GM12878 (cell line): ENCODE data around the gene SVIL. TPM values are rescaled to one million over a fixed set of nuclear protein-coding genes. Genes with fewer than 3 reads are reported as not detected.

ENCODE experiments used
- ATAC-seq: fragments of 200-7000 bp; cut with Tn5 transposase; 3 replicates; pipeline ENCODE4 v1.9.1; 2020; ENCODE audit warnings: mild to moderate bottlenecking, moderate library complexity
- BruUV-seq: library from RNA; stranded (reverse); fragments of 400-500 nt; replicated peaks from 2 replicates; lab custom pipeline; 2021; lab: Mats Ljungman, UMichigan
- CTCF ChIA-PET: fragments of 300-600 bp; sonication (Branson Sonifier 250); formaldehyde crosslinking; extraction: SDS; loops from one replicate; lab custom pipeline; 2021; ENCODE audit warnings: inconsistent platforms; lab: Yijun Ruan, JAX
- POLR2A ChIA-PET: fragments of 350-600 bp; formaldehyde crosslinking; extraction: SDS; loops from one replicate; lab custom pipeline; 2021; ENCODE audit warnings: inconsistent platforms; lab: Charles Lee
- RAD21 ChIA-PET: fragments of 300-600 bp; sonication (Branson Sonifier 250); formaldehyde crosslinking; loops from one replicate; lab custom pipeline; 2023; ENCODE audit warnings: antibody characterized with exemption; ENCODE audit not compliant: unreplicated experiment; lab: Charles Lee
- SMC1A ChIA-PET: fragments of 300-600 bp; sonication (Branson Sonifier 250); formaldehyde crosslinking; loops from one replicate; lab custom pipeline; 2023; ENCODE audit not compliant: unreplicated experiment, uncharacterized antibody; lab: Charles Lee
- DNase-seq: peaks from one replicate; pipeline ENCODE4 v3.0.0-alpha.2; 2011; ENCODE audit warnings: low read depth, low spot score
- FAIRE-seq: peaks from 3 replicates; lab custom pipeline; 2011; peaks lifted over from hg19 to GRCh38; lab: Jason Lieb, UNC
- H2AFZ ChIP-seq: 2 replicates; pipeline ENCODE4 v1.6.0; 2011; ENCODE audit warnings: low read depth, low read length, control low read depth; ENCODE audit not compliant: control insufficient read depth
- H3K27ac ChIP-seq: 2 replicates; pipeline ENCODE4 v1.5.1; 2011; ENCODE audit warnings: control low read depth; ENCODE audit not compliant: control insufficient read depth, insufficient read depth
- H3K27me3 ChIP-seq, 2 experiments: replicated peaks in 1 of 2; 2 replicates each; pipeline versions ENCODE4 v1.6.0 to v1.6.1; 2011; ENCODE audit warnings: low read length in 1 of 2; ENCODE audit not compliant: control insufficient read depth in 2 of 2, insufficient read depth in 2 of 2
- H3K36me3 ChIP-seq, 2 experiments: 2 replicates each; pipeline ENCODE4 v1.5.1; 2011; ENCODE audit warnings: low read length in 1 of 2; ENCODE audit not compliant: control insufficient read depth in 2 of 2, insufficient read depth in 2 of 2
- H3K4me1 ChIP-seq: 2 replicates; pipeline ENCODE4 v1.6.1; 2011; ENCODE audit warnings: mild to moderate bottlenecking, low read length, moderate library complexity, mixed read lengths; ENCODE audit not compliant: control insufficient read depth, insufficient read depth
- H3K4me2 ChIP-seq: 2 replicates; pipeline ENCODE4 v1.6.0; 2011; ENCODE audit warnings: control low read depth; ENCODE audit not compliant: control insufficient read depth, insufficient read depth
- H3K4me3 ChIP-seq: fragments of 200-600 bp; sonication (generic); 2 replicates; pipeline ENCODE4 v1.5.1; 2016
- H3K79me2 ChIP-seq: 2 replicates; pipeline ENCODE4 v1.6.0; 2011; ENCODE audit warnings: low read length; ENCODE audit not compliant: control insufficient read depth, insufficient read depth
- H3K9ac ChIP-seq: 2 replicates; pipeline ENCODE4 v1.8.0; 2011; ENCODE audit warnings: low read length, control low read depth, mixed read lengths; ENCODE audit not compliant: control insufficient read depth, insufficient read depth
- H3K9me3 ChIP-seq: replicated peaks from 3 replicates; pipeline ENCODE4 v1.5.1; 2011; ENCODE audit warnings: mild to moderate bottlenecking, low read length; ENCODE audit not compliant: control insufficient read depth, insufficient read depth
- H4K20me1 ChIP-seq: 2 replicates; pipeline ENCODE4 v1.6.0; 2011; ENCODE audit not compliant: control insufficient read depth, insufficient read depth
- CBFB ChIP-seq: IDR thresholded peaks from 2 replicates; pipeline ENCODE4 v1.6.1; 2016; ENCODE audit warnings: antibody characterized with exemption, low read depth
- ETV6 ChIP-seq, 2 experiments: fragments of 450-650 bp in 1 of 2; IDR thresholded peaks in 1 of 2; conservative IDR thresholded peaks in 1 of 2; 2 replicates each; pipeline ENCODE4 v1.6.1; 2014; ENCODE audit warnings: antibody characterized with exemption in 1 of 2, borderline replicate concordance in 1 of 2, low read depth in 1 of 2, mild to moderate bottlenecking in 1 of 2, moderate library complexity in 1 of 2
- TCF7 ChIP-seq: IDR thresholded peaks from 2 replicates; pipeline ENCODE4 v1.6.1; 2014; ENCODE audit warnings: antibody characterized with exemption, borderline replicate concordance
- ZNF274 ChIP-seq: IDR thresholded peaks from one replicate; pipeline ENCODE4 v1.8.0; 2011; ENCODE audit not compliant: insufficient read length, insufficient read depth
- WGBS: methylation state at CpG from one replicate; pipeline ENCODE4 v1.1.6; 2016; ENCODE audit warnings: low lambda C conversion rate; ENCODE audit not compliant: insufficient replicate concordance, insufficient coverage; ENCODE audit errors: missing lambda C conversion rate; 5-methylcytosine and 5-hydroxymethylcytosine counted together
- in situ Hi-C: fragments of 300-500 bp; cut with MboI; formaldehyde crosslinking; loops from 9 replicates; pipeline ENCODE4 v1.14.3; 2018; ENCODE audit warnings: mixed read lengths
- intact Hi-C: fragments of 100-400 bp; cut with micrococcal nuclease; formaldehyde crosslinking; loops from one replicate; pipeline ENCODE4 v1.14.2; 2022; ENCODE audit not compliant: unreplicated experiment
- polyA plus RNA-seq, 11 experiments: library from polyadenylated mRNA; depleted of rRNA in 4 of 11; unstranded in 6 of 11; stranded (reverse) in 5 of 11; fragments of >200 nt; fragmentation: Nextera tagmentation in 4 of 11; fragmentation: Illumina TruSeq in 1 of 11; extraction: Ambion mirVana in 4 of 11; extraction: Trizol in 1 of 11; gene quantifications; 1 replicate in 1 of 11; 2 replicates in 10 of 11; pipeline versions ENCODE4 v1.2.1 to v1.2.3, GENCODE V29; 2011 to 2016; ENCODE audit warnings: inconsistent platforms in 2 of 11, missing spikeins in 2 of 11, low read depth in 1 of 11
- total RNA-seq, 4 experiments: library from RNA; depleted of rRNA in 3 of 4; stranded (reverse); fragments of >200 nt in 3 of 4; fragmentation: Illumina TruSeq in 1 of 4; extraction: Trizol in 1 of 4; gene quantifications; 2 replicates each; pipeline versions ENCODE4 v1.2.1 to v1.2.3, GENCODE V29; 2013 to 2021
- TF ChIP-seq, protein P1 (sequence below): fragments of 450-650 bp; IDR thresholded peaks from 2 replicates; pipeline ENCODE4 v1.6.1; 2016; ENCODE audit warnings: mild to moderate bottlenecking, moderate library complexity, borderline replicate concordance
- TF ChIP-seq, protein P2 (sequence below): fragments of 450-650 bp; IDR thresholded peaks from 2 replicates; pipeline ENCODE4 v1.6.1; 2014; ENCODE audit warnings: mild to moderate bottlenecking
- TF ChIP-seq, protein P3 (sequence below): fragments of 450-650 bp; formaldehyde crosslinking; IDR thresholded peaks from 2 replicates; pipeline ENCODE4 v1.4.0; 2022; ENCODE audit warnings: mild to moderate bottlenecking, moderate library complexity

The SVIL gene
- total and polyA plus RNA-seq, 10 of the 15 experiments (the other 5 are each of a cell fraction or from before 2014, with no cell fraction given), result 0.22 to 1.9 (median 0.87) TPM

DNA sequence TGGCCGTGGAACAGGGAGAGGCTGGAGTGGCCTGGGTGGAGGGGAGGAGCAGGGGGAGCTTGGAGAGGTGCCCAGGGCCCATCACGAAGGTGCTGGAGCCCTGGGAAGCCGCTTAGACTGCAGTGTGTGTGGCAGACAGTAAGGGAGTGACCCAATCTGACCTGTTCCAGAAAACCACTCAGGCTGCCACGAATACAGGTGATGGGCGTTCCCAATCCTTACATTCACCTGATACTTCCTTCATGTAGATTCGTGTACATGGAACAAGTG is 161.7 kb downstream of the SVIL start (continued):
- TF ChIP-seq, protein P1, sequence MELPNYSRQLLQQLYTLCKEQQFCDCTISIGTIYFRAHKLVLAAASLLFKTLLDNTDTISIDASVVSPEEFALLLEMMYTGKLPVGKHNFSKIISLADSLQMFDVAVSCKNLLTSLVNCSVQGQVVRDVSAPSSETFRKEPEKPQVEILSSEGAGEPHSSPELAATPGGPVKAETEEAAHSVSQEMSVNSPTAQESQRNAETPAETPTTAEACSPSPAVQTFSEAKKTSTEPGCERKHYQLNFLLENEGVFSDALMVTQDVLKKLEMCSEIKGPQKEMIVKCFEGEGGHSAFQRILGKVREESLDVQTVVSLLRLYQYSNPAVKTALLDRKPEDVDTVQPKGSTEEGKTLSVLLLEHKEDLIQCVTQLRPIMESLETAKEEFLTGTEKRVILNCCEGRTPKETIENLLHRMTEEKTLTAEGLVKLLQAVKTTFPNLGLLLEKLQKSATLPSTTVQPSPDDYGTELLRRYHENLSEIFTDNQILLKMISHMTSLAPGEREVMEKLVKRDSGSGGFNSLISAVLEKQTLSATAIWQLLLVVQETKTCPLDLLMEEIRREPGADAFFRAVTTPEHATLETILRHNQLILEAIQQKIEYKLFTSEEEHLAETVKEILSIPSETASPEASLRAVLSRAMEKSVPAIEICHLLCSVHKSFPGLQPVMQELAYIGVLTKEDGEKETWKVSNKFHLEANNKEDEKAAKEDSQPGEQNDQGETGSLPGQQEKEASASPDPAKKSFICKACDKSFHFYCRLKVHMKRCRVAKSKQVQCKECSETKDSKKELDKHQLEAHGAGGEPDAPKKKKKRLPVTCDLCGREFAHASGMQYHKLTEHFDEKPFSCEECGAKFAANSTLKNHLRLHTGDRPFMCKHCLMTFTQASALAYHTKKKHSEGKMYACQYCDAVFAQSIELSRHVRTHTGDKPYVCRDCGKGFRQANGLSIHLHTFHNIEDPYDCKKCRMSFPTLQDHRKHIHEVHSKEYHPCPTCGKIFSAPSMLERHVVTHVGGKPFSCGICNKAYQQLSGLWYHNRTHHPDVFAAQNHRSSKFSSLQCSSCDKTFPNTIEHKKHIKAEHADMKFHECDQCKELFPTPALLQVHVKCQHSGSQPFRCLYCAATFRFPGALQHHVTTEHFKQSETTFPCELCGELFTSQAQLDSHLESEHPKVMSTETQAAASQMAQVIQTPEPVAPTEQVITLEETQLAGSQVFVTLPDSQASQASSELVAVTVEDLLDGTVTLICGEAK, result no peak
- TF ChIP-seq CBFB (no peak), TCF7 (no peak), ETV6 (conservative IDR thresholded peaks at IDR 0.05 in 1 of 2, IDR thresholded peaks at IDR 0.05 in 1 of 2; ENCODE audit: borderline replicate concordance in 1 of 2, low read depth in 1 of 2) (no peak)
- TF ChIP-seq, protein P2, sequence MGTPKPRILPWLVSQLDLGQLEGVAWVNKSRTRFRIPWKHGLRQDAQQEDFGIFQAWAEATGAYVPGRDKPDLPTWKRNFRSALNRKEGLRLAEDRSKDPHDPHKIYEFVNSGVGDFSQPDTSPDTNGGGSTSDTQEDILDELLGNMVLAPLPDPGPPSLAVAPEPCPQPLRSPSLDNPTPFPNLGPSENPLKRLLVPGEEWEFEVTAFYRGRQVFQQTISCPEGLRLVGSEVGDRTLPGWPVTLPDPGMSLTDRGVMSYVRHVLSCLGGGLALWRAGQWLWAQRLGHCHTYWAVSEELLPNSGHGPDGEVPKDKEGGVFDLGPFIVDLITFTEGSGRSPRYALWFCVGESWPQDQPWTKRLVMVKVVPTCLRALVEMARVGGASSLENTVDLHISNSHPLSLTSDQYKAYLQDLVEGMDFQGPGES, result no peak
- TF ChIP-seq, all 136 proteins: peak for 0

DNA sequence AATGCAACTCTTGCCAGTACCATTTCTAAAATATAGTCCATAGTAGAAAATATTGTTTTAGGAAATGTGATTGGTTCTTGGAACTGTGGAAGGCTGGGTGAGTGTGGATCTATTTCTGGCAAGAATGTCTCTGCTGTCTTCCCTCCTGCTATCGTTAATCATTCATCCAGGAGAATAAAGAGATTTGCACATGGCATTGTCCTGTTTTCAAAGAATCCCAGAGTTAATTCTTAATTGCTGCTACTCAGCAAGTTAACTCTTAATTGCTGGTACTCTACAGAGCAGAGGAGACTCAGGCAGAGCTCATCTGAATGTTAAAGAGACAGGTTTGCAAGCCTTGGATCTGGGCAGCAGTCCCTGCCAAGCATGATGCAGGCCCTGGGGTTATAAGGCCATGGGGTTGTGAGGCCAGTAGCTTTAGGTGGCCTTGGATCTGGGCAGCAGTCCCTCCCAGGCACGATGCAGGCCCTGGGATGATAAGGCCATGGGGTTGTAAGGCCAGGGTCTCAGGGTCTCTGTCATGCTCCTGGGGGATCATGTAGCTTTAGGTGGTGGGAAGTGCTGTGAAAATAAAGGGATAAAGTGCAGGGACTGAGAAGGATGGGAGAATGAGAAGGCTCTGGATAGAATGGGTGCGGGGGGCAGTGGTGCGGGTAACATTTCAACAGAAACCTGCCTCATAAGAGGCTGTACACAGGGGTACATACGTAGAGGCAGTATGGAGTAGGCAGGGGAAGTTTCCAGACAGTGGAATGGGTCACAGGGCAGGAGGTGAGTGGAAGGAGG is 162.3 kb downstream of the SVIL start:
- POLR2A ChIA-PET, result no interaction called here
- H3K79me2 ChIP-seq, result no peaks in the 10 kb centered on the region
- H3K9ac ChIP-seq, result no peak overlapping the region
- FAIRE-seq (no peak), DNase-seq (no peak), ATAC-seq (no peak)
- H3K4me1 ChIP-seq, result no peaks in the 10 kb centered on the region
- RAD21 ChIA-PET, result no interaction called here
- TF ChIP-seq, protein P3, sequence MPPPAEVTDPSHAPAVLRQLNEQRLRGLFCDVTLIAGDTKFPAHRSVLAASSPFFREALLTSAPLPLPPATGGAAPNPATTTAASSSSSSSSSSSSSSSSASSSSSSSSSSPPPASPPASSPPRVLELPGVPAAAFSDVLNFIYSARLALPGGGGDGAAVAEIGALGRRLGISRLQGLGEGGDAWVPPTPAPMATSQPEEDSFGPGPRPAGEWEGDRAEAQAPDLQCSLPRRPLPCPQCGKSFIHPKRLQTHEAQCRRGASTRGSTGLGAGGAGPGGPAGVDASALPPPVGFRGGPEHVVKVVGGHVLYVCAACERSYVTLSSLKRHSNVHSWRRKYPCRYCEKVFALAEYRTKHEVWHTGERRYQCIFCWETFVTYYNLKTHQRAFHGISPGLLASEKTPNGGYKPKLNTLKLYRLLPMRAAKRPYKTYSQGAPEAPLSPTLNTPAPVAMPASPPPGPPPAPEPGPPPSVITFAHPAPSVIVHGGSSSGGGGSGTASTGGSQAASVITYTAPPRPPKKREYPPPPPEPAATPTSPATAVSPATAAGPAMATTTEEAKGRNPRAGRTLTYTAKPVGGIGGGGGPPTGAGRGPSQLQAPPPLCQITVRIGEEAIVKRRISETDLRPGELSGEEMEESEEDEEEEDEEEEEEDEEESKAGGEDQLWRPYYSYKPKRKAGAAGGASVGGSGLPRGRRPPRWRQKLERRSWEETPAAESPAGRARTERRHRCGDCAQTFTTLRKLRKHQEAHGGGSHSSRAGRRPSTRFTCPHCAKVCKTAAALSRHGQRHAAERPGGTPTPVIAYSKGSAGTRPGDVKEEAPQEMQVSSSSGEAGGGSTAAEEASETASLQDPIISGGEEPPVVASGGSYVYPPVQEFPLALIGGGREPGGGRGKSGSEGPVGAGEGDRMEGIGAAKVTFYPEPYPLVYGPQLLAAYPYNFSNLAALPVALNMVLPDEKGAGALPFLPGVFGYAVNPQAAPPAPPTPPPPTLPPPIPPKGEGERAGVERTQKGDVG (CRISPR knock-in tag), result no peak
- TF ChIP-seq ZNF274, result no peak
- no TSS peak for BruUV-seq
- 67% methylated on average over 5 of the region's 5 CpGs for WGBS
- intact Hi-C loops (no loop called here), in situ Hi-C loops (no loop called here)
- no peaks in the 10 kb centered on the region for H4K20me1 ChIP-seq
- H3K27ac ChIP-seq, result no peak overlapping the region
- CTCF ChIA-PET, result interaction anchor here (1.0 to 2.2 kb wide), 3 partner anchors 8 to 41 kb away, joined by 3 to 12 read pairs (median 4); no protein-coding TSS in a partner anchor
- H3K4me2 ChIP-seq, result no peak overlapping the region
- H3K36me3 ChIP-seq, result peaks cover 0 to 2% of the 10 kb centered on the region in 2 experiments; a peak in 2 of 4 replicates
- no peaks in the 10 kb centered on the region for H3K27me3 ChIP-seq
- H2AFZ ChIP-seq, result no peak overlapping the region
- H3K4me3 ChIP-seq, result no peak overlapping the region
- no peaks in the 10 kb centered on the region for H3K9me3 ChIP-seq
- SMC1A ChIA-PET, result no interaction called here
